Gastrocnemius medialis (tissue), 4 donors: ENCODE measurements around the gene SRP14. TPM values are rescaled to one million over a fixed set of nuclear protein-coding genes. Genes with fewer than 3 reads are reported as not detected.
A peak's percentile ranks its signal among the peaks of the same experiment; 100 is the strongest.
"Not testable (repeated sequence)": the region's sequence is repeated elsewhere in the genome, so short reads cannot be mapped to it uniquely, and the experiment has no call there.

Source experiments
- ATAC-seq, 2 donors: fragments of 150-250 bp; one replicate each; pipeline ENCODE4 v1.9.1; 2016
- DNase-seq, 2 donors: peaks; one replicate each; pipeline ENCODE4 v3.0.0-alpha.2; 2019
- H3K27ac ChIP-seq, 4 donors: fragments of 200-600 bp; sonication (generic); 1 replicate in 1 of 4; 2 replicates in 3 of 4; pipeline ENCODE4 v1.5.1; 2016 to 2018; ENCODE audit warnings: mild to moderate bottlenecking in 2 of 4, moderate library complexity in 1 of 4
- H3K27me3 ChIP-seq, 3 donors: fragments of 200-600 bp; sonication (generic) in 2 of 3; 1 replicate in 1 of 3; 2 replicates in 2 of 3; pipeline versions ENCODE4 v1.5.1 to v1.6.0; 2016 to 2019; ENCODE audit warnings: mild to moderate bottlenecking in 1 of 3, moderate library complexity in 1 of 3
- H3K36me3 ChIP-seq, 2 donors: fragments of 200-600 bp; sonication (generic) in 1 of 2; one replicate each; pipeline ENCODE4 v1.5.1; 2017 to 2018
- H3K4me1 ChIP-seq, 2 donors: fragments of 200-600 bp; sonication (generic) in 1 of 2; one replicate each; pipeline ENCODE4 v1.5.1; 2016 to 2017; ENCODE audit warnings: mild to moderate bottlenecking in 2 of 2
- H3K4me3 ChIP-seq, 4 donors: fragments of 200-600 bp; sonication (generic) in 3 of 4; 1 replicate in 1 of 4; 2 replicates in 3 of 4; pipeline ENCODE4 v1.5.1; 2016 to 2019; ENCODE audit warnings: mild to moderate bottlenecking in 2 of 4
- H3K9me3 ChIP-seq, 3 donors: fragments of 200-600 bp; sonication (generic) in 2 of 3; 1 replicate in 1 of 3; 2 replicates in 2 of 3; pipeline ENCODE4 v1.5.1; 2016 to 2019
- POLR2A ChIP-seq, 2 donors: fragments of 450-650 bp; IDR thresholded peaks; one replicate each; pipeline ENCODE4 v1.6.1; 2017; ENCODE audit warnings: antibody characterized with exemption in 2 of 2, mild to moderate bottlenecking in 2 of 2, moderate library complexity in 2 of 2
- in situ Hi-C, 4 donors: fragments of 200-750 bp; cut with MboI; loops; one replicate each; pipeline versions ENCODE4 v1.15.0 to v1.8.0; 2017; ENCODE audit warnings: low sequenced_read_pairs in 4 of 4
- intact Hi-C: fragments of 100-400 bp; cut with DNase I; formaldehyde crosslinking; loops from one replicate; pipeline ENCODE4 v1.15.1; 2023; ENCODE audit warnings: low total_unique reads
- total RNA-seq, 4 donors: library from RNA; depleted of rRNA; stranded (reverse); fragments of >200 nt; gene quantifications; one replicate each; pipeline versions ENCODE4 v1.1.0 to v1.2.3, GENCODE V29; 2016
- TF ChIP-seq, protein P1 (sequence below), 5 experiments: fragments of 450-650 bp in 3 of 5; fragments of 200-600 bp in 2 of 5; sonication (generic) in 2 of 5; IDR thresholded peaks in 4 of 5; conservative IDR thresholded peaks in 1 of 5; 1 replicate in 4 of 5; 2 replicates in 1 of 5; pipeline ENCODE4 v1.5.1; 2016 to 2019; ENCODE audit warnings: antibody characterized with exemption in 5 of 5, mild to moderate bottlenecking in 3 of 5, moderate library complexity in 3 of 5

Gene SRP14
- total RNA-seq, 4 donors from 2014 or later = 180 to 244 (median 208) TPM

DNA sequence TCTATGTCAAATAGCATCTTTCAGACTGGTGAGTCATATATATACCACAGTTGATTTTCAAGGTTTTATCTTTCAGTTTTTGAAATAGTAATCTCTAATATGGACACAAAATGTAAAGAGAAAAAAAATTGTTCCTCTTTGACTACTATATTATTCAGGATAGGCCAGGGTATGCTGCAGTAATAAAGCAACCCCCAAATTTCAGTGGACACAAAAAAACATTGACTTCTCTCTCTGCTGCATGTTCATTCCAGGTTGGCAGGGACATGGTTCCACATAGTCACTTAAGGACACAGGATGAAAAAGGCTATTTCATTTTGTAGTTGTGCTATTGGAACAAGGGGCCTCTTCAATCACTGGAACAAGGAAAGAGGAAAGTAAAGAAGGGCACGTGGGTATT is 41.1 kb upstream of the SRP14 start:
- Histone ChIP-seq H3K36me3 (no peaks in the 10 kb centered on the region), H3K4me3 (no peak overlapping the region), H3K27ac (peak overlapping the region in 1 of 4 donors; percentile 68), H3K27me3 (no peaks in the 10 kb centered on the region), H3K4me1 (peaks cover 17 to 24% of the 10 kb centered on the region in 2 donors), H3K9me3 (no peaks in the 10 kb centered on the region)
- no peak for DNase-seq
- intact Hi-C loops (no loop called here), in situ Hi-C loops (no loop called here)
- no peak for ATAC-seq
- no peak for TF ChIP-seq POLR2A (IDR thresholded peaks at IDR 0.05)
- TF ChIP-seq, protein P1, sequence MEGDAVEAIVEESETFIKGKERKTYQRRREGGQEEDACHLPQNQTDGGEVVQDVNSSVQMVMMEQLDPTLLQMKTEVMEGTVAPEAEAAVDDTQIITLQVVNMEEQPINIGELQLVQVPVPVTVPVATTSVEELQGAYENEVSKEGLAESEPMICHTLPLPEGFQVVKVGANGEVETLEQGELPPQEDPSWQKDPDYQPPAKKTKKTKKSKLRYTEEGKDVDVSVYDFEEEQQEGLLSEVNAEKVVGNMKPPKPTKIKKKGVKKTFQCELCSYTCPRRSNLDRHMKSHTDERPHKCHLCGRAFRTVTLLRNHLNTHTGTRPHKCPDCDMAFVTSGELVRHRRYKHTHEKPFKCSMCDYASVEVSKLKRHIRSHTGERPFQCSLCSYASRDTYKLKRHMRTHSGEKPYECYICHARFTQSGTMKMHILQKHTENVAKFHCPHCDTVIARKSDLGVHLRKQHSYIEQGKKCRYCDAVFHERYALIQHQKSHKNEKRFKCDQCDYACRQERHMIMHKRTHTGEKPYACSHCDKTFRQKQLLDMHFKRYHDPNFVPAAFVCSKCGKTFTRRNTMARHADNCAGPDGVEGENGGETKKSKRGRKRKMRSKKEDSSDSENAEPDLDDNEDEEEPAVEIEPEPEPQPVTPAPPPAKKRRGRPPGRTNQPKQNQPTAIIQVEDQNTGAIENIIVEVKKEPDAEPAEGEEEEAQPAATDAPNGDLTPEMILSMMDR (IDR thresholded peaks at IDR 0.05 in 4 of 5, conservative IDR thresholded peaks at IDR 0.05 in 1 of 5) = no peak

DNA sequence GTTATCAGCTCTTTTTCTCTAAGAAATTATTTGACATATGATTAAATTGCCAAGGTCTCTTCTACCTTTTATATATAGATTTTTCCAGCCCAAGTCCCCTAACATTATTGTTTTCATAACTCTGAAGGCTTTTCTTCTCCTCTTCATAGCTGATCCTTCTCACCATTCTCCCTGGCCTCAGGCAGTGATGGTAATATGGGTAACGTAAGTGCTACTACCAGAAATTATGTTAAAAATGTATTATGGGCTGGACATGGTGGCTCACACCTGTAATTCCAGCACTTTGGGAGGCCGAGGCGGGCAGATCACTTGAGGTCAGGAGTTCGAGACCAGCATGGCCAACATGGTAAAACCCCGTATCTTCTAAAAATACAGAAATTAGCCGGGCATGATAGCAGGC is 40.5 kb upstream of the SRP14 start:
- peaks cover 17 to 24% of the 10 kb centered on the region in 2 donors for H3K4me1 ChIP-seq
- TF ChIP-seq, protein P1 (IDR thresholded peaks at IDR 0.05 in 4 of 5, conservative IDR thresholded peaks at IDR 0.05 in 1 of 5) = no peak
- H3K27me3 ChIP-seq = no peaks in the 10 kb centered on the region
- intact Hi-C loops = no loop called here
- in situ Hi-C loops = no loop called here
- H3K27ac ChIP-seq = no peak overlapping the region
- H3K36me3 ChIP-seq = no peaks in the 10 kb centered on the region
- no peak for ATAC-seq
- H3K4me3 ChIP-seq = no peak overlapping the region
- DNase-seq = no peak
- no peaks in the 10 kb centered on the region for H3K9me3 ChIP-seq

DNA sequence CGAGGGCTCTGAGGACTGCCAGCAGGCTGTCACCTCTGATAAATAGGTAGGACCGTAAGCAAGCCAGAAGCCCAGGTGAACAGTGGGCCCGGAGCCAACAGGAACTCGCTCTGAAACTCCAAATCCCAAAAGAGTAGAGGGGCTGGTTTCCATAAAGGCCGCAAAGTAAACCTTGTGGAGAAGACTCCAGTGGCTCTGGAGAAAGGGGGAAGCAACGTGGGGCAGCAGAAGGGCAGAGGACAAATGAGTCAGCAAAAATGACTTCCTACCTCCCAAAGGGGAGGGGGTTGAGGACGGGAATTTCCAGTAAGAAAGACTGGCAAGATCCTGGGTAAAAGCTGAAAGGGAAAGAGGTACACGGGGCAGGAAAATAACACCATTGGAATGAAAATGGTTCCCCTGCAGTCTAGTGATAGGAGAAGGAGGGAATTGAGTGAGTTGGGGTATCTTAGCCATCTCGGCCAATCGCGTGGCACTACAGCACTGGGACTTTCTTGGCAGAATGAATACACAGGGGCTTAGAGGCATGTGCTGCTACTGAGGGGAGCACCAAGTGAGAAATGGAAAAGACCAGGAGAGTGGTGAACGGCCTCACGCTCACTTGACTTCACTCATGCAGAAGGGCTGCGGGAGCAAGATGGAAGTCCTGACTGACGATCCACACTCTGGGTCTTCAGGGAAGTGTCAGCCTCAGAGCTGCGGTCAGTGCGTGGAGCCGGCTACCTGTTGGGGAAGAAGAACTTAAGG is 36.5 kb upstream of the SRP14 start:
- DNase-seq (no peak), ATAC-seq (no peak)
- no peak overlapping the region for H3K4me3 ChIP-seq
- H3K4me1 ChIP-seq = peaks cover 0 to 7% of the 10 kb centered on the region in 2 donors
- no peak overlapping the region for H3K27ac ChIP-seq
- H3K36me3 ChIP-seq = no peaks in the 10 kb centered on the region
- H3K27me3 ChIP-seq = no peaks in the 10 kb centered on the region
- in situ Hi-C loops = no loop called here
- intact Hi-C loops = no loop called here
- H3K9me3 ChIP-seq = no peaks in the 10 kb centered on the region
- no peak for TF ChIP-seq POLR2A (IDR thresholded peaks at IDR 0.05)
- TF ChIP-seq, protein P1 (IDR thresholded peaks at IDR 0.05 in 4 of 5, conservative IDR thresholded peaks at IDR 0.05 in 1 of 5) = no peak

DNA sequence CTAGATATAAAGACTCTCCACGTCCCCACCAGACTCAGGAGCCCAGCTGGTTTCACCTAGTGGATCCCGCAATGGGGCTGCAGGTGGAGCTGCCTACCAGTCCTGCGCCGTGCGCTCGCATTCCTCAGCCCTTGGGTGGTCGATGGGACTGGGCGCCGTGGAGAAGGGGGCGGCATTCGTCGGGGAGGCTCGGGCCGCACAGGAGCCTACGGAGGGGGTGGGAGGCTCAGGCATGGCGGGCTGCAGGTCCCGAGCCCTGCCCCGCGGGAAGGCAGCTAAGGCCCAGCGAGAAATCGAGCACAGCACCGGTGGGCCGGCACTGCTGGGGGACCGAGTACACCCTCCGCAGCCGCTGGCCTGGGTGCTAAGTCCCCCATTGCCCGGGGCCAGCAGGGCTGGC is 35.7 kb upstream of the SRP14 start:
- H3K4me3 ChIP-seq, H3K9me3 ChIP-seq, H3K27ac ChIP-seq, DNase-seq, H3K36me3 ChIP-seq, H3K27me3 ChIP-seq, ATAC-seq, intact Hi-C loops, in situ Hi-C loops: not testable (repeated sequence)
- peaks cover 8 to 10% of the 10 kb centered on the region in 2 donors for H3K4me1 ChIP-seq

DNA sequence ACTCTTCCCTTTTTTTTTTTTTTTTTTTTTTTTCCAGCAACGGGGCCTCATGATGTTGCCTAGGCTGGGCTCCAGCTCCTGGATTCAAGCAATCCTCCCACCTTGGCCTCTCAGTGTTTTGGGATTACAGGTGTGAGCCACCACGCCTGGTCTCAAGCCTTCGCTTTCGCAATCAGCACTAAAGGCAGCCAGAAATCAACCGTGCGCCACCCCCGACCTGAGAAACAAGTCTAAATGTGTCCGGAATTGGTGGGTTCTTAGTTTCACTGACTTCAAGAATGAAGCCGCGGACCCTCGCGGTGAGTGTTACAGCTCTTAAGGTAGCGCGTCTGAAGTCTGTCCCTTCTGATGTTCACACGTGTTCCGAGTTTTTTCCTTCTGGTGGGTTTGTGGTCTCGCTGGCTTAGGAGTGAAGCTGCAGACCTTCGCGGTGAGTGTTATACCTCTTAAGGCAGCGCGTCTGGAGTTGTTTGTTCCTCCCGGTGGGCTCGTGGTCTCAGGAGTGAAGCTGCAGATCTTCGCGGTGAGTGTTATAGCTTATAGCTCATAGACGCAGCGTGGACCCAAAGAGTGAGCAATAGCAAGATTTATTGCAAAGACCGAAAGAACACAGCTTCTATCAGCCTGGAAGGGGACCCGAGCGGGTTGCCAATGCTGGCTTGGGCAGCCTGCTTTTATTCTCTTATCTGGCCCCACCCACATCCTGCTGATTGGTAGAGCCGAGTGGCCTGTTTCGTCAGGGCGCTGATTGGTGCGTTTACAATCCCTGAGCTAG is 34.9 kb upstream of the SRP14 start:
- H3K9me3 ChIP-seq, H3K27me3 ChIP-seq, intact Hi-C loops, DNase-seq, H3K4me3 ChIP-seq, H3K36me3 ChIP-seq, ATAC-seq, H3K27ac ChIP-seq, in situ Hi-C loops: not testable (repeated sequence)
- H3K4me1 ChIP-seq = peaks cover 14 to 16% of the 10 kb centered on the region in 2 donors
